GM20431 (cell line): ENCODE measurements around the gene ACYP1.

ENCODE experiments used
- in situ Hi-C: fragments of 300-500 bp; cut with MseI, MboI; formaldehyde crosslinking; loops from one replicate; pipeline ENCODE4 v1.15.0; 2020; ENCODE audit warnings: low sequenced_read_pairs; ENCODE audit not compliant: unreplicated experiment

ACYP1 gene

GRCh38 chr14:75063491-75064204 is at the start of gene ACYP1:
Gene ACYP1, minus strand, starts transcription at chr14:75064024. Its CDS starts 471 bp downstream, at chr14:75063553.
- in situ Hi-C loops, result no loop called here

GRCh38 chr14:75109877-75110276 is 46.1 kb upstream of the ACYP1 start:
- in situ Hi-C loops, result no loop called here

- in situ Hi-C loops, result no loop called here
Observed at GRCh38 chr14:75107186-75107585, 43.4 kb upstream of the ACYP1 start.

GRCh38 chr14:75101491-75101890 is 37.7 kb upstream of the ACYP1 start:
- in situ Hi-C loops, result no loop called here

- in situ Hi-C loops, result no loop called here
Observed at GRCh38 chr14:75098682-75099081, 34.9 kb upstream of the ACYP1 start.

GRCh38 chr14:75098212-75098611 is 34.4 kb upstream of the ACYP1 start:
- in situ Hi-C loops, result no loop called here

GRCh38 chr14:75096959-75097358 is 33.1 kb upstream of the ACYP1 start:
- in situ Hi-C loops, result no loop called here

- in situ Hi-C loops, result no loop called here
Observed at GRCh38 chr14:75095690-75096089, 31.9 kb upstream of the ACYP1 start.

GRCh38 chr14:75094896-75095295 is 31.1 kb upstream of the ACYP1 start:
- in situ Hi-C loops, result no loop called here

- in situ Hi-C loops, result no loop called here
Observed at GRCh38 chr14:75092698-75093097, 28.9 kb upstream of the ACYP1 start.

- in situ Hi-C loops, result no loop called here
Observed at GRCh38 chr14:75091251-75091650, 27.4 kb upstream of the ACYP1 start.

GRCh38 chr14:75090353-75090752 is 26.5 kb upstream of the ACYP1 start:
- in situ Hi-C loops, result no loop called here

- in situ Hi-C loops, result no loop called here
Observed at GRCh38 chr14:75088566-75089373, 24.9 kb upstream of the ACYP1 start.

GRCh38 chr14:75088153-75088552 is 24.3 kb upstream of the ACYP1 start:
- in situ Hi-C loops, result no loop called here

GRCh38 chr14:75084513-75084912 is 20.7 kb upstream of the ACYP1 start:
- in situ Hi-C loops, result no loop called here

GRCh38 chr14:75083271-75083670 is 19.4 kb upstream of the ACYP1 start:
- in situ Hi-C loops, result no loop called here

GRCh38 chr14:75081660-75082229 is 17.9 kb upstream of the ACYP1 start:
- in situ Hi-C loops, result no loop called here

GRCh38 chr14:75079521-75079920 is 15.7 kb upstream of the ACYP1 start:
- in situ Hi-C loops, result no loop called here

- in situ Hi-C loops, result no loop called here
Observed at GRCh38 chr14:75077794-75078193, 14.0 kb upstream of the ACYP1 start.

GRCh38 chr14:75070383-75070782 is 6.6 kb upstream of the ACYP1 start:
- in situ Hi-C loops, result no loop called here

- in situ Hi-C loops, result no loop called here
Observed at GRCh38 chr14:75069811-75070145, 6.0 kb upstream of the ACYP1 start.
